GM12878 (cell line): ENCODE data around the gene SLC23A2.

Experiments used
- BACH1 ChIP-seq: fragments of 450-650 bp; IDR thresholded peaks from 2 replicates; pipeline ENCODE4 v1.6.1; 2017; ENCODE audit warnings: mild to moderate bottlenecking, borderline replicate concordance
- PAX8 ChIP-seq: fragments of 450-650 bp; IDR thresholded peaks from 2 replicates; pipeline ENCODE4 v1.6.1; 2017; ENCODE audit warnings: mild to moderate bottlenecking, moderate library complexity
- POLR2A ChIP-seq: IDR thresholded peaks from 2 replicates; pipeline ENCODE4 v1.6.1; 2011; ENCODE audit warnings: low read depth, mild to moderate bottlenecking, low read length
- RFX5 ChIP-seq: IDR thresholded peaks from 2 replicates; pipeline ENCODE4 v1.6.1; 2011; ENCODE audit warnings: low read depth, low read length, improper control_type of control experiment
- SP1 ChIP-seq: IDR thresholded peaks from one replicate; pipeline ENCODE4 v1.6.1; 2011; ENCODE audit warnings: low read depth, low read length
- YBX1 ChIP-seq: fragments of 450-650 bp; IDR thresholded peaks from 2 replicates; pipeline ENCODE4 v1.6.1; 2016; ENCODE audit warnings: antibody characterized with exemption

DNA sequence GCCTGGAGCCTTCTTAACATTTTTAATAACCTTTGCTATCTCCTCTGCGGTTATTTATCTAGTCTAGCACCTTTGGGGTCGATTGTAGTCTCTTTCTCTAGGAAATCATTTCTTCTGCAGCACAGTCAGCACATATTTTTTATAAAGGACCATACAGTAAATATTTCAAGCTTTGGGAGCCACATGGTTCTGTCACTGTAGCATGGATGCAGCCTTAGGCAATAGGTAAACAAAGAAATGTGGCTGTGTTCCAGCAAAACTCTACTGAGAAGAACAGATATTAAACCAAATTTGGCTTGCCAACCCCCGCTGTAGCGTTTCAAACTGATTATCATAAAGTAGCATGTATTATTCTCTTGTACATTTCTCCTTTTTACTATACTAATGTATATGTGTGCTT, 95.7 kb downstream of the SLC23A2 start:
- TF ChIP-seq SP1 = no peak
- TF ChIP-seq RFX5 = no peak
- TF ChIP-seq PAX8 = no peak
- no peak for TF ChIP-seq BACH1
- no peak for TF ChIP-seq POLR2A
- TF ChIP-seq YBX1 = no peak
